GM12873 (cell line): ENCODE results near the gene TMOD3.

ENCODE experiments used
- TF ChIP-seq, protein P1 (sequence below): IDR thresholded peaks from 2 replicates; pipeline ENCODE4 v1.5.1; 2012; ENCODE audit warnings: low read depth, mild to moderate bottlenecking, moderate library complexity, low read length, control low read depth; ENCODE audit not compliant: insufficient read depth; ENCODE audit errors: missing control alignments

Gene TMOD3

DNA sequence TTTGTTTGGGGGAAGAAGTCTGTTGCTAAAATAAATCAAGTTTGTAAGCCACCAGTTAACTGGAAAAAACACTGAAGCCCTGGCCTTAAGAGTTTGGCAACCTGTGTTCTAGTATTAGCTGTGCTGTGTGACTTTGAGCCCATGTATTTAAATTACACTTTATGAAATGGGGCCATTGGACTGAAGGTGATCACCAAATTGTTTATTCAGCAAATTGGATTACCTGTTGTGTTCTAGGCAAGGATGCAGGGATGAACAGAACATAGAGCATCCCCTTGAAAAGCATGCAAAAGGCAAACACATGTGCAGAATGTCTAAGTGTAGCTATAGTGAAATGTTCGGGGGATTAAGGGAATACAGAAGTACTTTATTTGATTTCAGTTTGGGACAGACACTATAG, 54.6 kb downstream of the TMOD3 start:
- TF ChIP-seq, protein P1, sequence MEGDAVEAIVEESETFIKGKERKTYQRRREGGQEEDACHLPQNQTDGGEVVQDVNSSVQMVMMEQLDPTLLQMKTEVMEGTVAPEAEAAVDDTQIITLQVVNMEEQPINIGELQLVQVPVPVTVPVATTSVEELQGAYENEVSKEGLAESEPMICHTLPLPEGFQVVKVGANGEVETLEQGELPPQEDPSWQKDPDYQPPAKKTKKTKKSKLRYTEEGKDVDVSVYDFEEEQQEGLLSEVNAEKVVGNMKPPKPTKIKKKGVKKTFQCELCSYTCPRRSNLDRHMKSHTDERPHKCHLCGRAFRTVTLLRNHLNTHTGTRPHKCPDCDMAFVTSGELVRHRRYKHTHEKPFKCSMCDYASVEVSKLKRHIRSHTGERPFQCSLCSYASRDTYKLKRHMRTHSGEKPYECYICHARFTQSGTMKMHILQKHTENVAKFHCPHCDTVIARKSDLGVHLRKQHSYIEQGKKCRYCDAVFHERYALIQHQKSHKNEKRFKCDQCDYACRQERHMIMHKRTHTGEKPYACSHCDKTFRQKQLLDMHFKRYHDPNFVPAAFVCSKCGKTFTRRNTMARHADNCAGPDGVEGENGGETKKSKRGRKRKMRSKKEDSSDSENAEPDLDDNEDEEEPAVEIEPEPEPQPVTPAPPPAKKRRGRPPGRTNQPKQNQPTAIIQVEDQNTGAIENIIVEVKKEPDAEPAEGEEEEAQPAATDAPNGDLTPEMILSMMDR = no peak

DNA sequence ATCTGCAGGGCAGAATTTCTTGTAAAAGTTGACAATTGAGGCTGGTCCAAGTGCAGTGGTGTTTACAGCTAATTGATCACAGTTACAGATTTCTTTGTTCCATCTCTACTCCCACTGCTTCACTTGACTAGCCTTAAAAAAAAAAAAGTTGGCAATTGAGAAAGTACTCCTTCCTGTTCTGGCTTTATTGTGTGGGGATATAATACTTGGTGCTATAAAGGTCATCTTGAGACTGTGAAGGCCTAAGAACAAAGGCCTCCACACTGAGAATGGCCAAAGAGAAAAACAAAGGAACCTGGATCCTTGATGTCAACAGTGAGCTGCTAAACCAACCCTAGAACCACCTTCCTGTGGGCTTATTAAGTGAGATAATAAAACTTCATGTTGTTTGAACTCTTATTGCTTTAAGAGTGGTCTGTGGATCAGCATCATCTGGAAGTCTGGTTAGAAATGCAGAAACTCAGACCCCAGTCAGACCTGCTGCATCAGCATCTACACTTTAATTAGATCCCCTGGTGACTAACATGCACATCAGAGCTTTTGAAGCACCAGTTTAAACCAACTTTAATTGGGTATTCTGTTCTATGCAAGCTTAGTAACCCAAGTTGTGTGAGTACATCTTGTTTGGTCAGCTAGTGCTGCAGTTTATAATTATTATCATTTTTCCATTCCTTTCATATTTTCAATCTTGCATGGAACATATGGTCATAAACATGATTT, 55.2 kb downstream of the TMOD3 start:
- TF ChIP-seq, protein P1 = no peak

DNA sequence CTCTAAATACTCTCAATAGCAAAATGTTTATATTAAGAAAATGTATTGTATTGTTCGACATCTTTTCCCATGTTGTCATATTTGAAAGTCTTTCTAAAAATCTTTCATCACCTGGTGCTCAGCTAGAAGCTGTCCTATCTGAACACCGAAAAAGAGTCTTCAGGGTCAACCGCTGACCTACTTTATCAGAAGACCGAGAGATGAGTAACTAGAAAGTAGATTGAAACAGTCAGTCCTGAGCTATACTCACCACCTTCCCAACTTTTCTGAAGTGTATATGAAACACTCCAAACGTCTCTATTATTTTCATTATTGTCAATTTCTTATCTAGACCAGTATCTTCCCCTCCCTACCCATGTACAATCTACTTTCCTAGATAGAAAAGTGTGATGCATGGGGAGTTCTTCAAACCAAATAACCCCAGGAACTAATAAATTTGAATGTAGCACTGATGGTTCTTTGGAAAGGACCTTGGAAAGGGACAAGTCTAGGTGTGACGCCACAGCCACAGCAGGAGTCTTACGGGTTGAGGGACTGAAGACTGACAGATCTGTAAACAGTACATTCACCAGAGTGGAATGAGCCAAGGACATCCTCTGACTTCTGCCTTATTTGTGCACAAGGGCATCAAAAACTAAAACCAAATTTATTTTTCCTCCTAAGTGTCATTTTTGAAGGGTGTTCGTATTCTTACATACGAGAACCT, 58.6 kb downstream of the TMOD3 start:
- TF ChIP-seq, protein P1 = no peak

DNA sequence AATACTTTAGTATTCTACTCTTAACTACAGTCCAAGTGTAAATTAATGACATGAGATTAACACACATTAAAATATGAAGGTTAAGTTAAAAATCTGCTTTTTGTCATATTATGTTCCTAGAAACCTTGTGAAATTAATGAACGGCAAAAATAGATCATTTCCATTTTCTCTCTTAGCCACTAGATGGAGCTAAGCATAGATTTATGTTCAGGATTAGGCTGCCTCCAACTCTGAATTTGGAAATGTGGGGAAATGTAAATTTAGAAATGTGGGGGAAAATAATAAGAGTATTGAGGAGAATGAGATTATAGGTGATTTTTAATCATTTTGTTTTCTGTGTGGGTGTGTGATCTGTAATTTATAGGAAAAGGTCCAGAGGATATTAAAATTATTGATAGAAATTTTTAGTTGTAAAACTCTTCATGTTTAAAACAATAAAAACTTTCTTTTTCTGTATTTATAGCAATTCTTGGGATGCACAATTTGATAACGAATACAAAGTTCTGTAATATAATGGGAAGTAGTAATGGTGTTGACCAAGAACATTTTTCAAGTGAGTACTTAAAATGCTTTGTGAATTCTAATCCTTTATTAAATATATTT, 59.2 kb downstream of the TMOD3 start:
- TF ChIP-seq, protein P1 = peak; percentile 58

DNA sequence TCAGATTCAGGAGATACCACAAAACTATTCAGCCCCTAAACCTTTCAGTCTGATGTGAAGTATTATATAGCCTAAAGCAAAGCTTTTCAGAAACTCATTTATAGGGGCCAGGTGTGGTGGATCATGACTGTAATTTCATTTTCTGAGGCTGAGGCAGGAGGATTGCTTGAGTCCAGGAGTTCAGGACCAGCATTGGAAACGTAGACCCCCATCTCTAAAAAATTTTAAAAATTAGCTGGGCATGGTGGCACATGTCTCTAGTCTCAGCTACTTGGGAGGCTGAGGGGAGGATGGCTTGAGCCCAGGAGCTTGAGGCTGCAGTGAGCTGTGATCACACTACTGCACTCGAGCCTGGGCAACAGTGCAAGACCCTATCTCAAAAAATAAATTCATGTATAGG, 60.0 kb downstream of the TMOD3 start:
- TF ChIP-seq, protein P1 = no peak

DNA sequence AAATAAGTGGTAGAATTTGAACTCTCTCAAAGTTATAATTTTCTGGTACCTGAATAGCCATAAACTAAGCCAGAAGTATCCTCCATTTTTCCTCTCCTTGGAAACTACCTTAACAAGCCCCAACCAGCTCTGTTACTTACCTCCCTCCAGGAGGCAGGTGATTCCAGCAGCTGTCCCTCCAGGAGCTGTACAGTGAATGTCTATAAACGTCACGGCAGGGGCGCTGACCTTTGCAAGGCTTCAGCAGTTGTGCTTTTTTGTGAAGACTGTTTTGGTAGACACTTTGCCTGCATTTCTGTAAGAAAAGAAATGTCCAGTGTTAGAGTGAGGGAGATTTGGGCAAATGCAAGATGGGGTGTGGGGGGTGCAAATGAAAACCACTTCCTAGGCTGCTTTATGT, 75.0 kb downstream of the TMOD3 start:
- TF ChIP-seq, protein P1 = no peak

DNA sequence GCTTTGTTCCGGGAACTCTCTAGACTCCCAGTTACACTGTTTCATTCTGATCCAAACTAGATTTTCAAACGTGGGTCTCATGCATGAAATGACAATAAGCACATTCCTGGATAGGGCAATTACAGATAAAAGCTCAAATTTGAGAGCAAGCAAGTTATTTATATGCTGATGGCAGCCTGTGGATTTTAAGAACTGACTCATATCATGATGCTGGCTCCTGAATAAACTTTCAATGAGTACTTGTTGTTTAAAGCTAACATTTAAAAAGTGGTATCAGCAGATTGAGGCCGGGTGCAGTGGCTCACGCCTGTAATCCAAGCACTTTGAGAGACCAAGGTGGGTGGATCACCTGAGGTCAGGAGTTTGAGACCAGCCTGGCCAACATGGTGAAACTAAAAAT, 75.5 kb downstream of the TMOD3 start:
- TF ChIP-seq, protein P1 = no peak
